Fibroblast of pulmonary artery (primary cell): ENCODE data around the gene RLIM.
A peak's percentile ranks its signal among the peaks of the same experiment; 100 is the strongest.

Experiments used
- DNase-seq: peaks from one replicate; pipeline ENCODE4 v3.0.0-alpha.2; 2010; ENCODE audit warnings: low read depth
- H3K4me3 ChIP-seq: replicated peaks from 2 replicates; pipeline ENCODE4 v1.5.1; 2011; ENCODE audit warnings: low read depth, mild to moderate bottlenecking, control low read depth, low read length, moderate library complexity
- TF ChIP-seq, protein P1 (sequence below): IDR thresholded peaks from 2 replicates; pipeline ENCODE4 v1.5.1; 2011; ENCODE audit warnings: mild to moderate bottlenecking, control low read depth, low read length, inconsistent platforms; ENCODE audit errors: missing control alignments

Gene RLIM

DNA sequence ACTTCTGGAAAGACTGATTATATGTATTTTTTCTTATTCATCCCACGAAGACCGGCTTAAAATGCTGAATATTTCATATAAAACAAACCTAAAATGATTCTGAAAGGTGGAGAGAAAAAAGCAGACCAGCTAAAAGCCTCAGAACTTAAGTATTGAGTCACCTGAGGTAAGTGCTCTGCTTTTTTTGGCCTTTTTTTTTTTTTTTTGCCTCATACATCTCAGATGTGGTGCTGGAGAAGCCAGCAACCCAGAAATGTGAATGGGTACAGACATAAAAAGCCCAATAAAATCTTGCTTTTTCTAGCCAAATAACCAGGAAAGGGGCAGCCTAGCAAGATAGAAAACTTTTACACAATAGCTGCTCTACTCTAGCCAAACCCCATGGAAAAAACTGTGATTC, 57.0 kb downstream of the RLIM start:
- TF ChIP-seq, protein P1, sequence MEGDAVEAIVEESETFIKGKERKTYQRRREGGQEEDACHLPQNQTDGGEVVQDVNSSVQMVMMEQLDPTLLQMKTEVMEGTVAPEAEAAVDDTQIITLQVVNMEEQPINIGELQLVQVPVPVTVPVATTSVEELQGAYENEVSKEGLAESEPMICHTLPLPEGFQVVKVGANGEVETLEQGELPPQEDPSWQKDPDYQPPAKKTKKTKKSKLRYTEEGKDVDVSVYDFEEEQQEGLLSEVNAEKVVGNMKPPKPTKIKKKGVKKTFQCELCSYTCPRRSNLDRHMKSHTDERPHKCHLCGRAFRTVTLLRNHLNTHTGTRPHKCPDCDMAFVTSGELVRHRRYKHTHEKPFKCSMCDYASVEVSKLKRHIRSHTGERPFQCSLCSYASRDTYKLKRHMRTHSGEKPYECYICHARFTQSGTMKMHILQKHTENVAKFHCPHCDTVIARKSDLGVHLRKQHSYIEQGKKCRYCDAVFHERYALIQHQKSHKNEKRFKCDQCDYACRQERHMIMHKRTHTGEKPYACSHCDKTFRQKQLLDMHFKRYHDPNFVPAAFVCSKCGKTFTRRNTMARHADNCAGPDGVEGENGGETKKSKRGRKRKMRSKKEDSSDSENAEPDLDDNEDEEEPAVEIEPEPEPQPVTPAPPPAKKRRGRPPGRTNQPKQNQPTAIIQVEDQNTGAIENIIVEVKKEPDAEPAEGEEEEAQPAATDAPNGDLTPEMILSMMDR: no peak
- H3K4me3 ChIP-seq: no peak overlapping the region
- DNase-seq: no peak

DNA sequence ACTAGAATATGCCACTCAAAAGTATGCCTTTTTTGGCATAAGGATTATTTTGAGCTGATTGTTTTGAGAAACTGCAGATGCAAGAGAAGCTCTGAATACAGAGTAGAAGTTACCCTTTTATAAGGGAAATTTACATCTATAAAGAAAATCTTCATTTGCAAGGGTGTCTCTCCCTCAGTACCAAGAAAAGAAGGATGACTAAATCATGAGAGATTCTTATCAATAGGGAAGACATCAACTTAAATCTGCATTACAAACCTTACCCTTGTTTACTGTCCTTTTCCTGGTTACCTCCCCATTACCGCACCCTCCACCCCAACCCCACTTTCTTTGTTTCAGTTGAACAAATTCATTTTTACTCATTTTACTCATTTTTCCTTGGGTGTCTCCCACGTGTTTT, 62.5 kb downstream of the RLIM start:
- H3K4me3 ChIP-seq: no peak overlapping the region
- DNase-seq: no peak
- TF ChIP-seq, protein P1: no peak

DNA sequence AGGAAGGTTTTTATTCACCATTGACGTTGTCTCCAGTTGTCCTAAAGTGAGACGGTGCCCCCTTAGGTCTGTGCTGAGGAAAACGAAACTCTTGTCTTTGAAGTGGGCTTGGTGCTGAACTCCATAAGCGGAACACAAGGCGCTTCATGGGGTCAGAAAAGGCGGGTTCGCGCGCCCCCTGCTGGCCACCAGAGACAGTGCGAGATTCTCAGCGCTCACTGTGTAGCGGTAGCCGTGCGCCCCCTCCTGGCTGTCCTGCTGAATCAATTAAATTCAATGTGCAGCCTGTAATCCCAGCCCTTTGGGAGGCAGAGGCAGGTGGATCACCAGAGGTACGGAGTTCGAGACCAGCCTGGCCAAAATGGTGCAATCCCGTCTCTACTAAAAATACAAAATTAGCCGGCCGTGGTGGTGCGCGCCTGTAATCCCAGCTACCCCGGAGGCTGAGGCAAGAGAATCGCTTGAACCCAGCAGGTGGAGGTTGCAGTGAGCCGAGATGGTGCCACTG, 64.1 kb downstream of the RLIM start:
- H3K4me3 ChIP-seq: peak overlapping the region; percentile 31
- DNase-seq: peak; percentile 77
- TF ChIP-seq, protein P1: peak; percentile 76

DNA sequence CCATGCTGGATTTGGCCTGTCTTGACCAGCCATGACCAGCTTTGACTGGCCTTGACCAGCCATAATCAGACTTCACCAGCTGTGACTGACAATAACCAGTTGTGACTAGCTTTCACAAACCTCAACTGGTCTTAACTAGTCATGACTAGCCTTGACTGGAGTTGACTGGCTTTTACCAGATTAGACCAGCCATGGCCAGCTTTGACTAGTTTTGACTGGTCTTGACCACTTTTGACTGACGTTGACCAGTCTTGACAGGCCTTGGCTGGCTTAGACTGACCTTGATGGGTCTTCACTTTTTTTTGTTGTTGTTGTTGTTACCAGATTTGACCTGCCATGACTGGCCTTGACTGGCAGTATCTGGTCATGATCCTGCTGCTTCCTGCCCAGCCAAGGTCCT, 67.4 kb downstream of the RLIM start:
- DNase-seq: no peak
- no peak overlapping the region for H3K4me3 ChIP-seq
- TF ChIP-seq, protein P1: no peak

DNA sequence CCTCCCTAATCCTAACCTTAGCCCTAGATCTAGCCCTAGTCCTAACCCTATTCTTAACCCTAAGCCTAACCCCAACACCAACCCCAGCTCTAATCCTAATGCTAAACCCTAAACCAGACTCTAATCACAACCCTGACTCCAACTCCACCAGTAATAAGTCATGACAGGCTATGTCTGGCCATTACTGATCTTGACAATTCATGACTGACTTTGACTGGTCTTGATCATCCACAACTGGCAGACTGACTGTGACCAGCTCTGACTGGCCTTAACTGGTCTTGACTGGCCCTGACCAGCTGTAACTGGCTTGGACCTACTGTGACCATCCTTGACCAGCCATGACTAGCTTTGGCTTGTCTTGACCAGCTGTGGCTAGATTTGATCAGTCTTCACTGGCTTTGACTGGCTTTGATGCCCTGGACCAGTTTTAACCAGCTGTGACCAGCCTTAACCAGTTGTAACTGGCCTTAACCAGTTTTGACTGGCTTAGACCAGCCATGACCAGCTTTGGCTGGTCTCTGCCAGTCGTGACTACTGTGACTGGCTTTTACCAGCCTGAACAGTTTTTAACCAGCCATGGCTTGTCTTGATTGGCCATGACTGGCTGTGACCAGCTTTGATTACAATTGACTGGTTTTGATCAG, 68.4 kb downstream of the RLIM start:
- H3K4me3 ChIP-seq: no peak overlapping the region
- DNase-seq: no peak
- TF ChIP-seq, protein P1: no peak

DNA sequence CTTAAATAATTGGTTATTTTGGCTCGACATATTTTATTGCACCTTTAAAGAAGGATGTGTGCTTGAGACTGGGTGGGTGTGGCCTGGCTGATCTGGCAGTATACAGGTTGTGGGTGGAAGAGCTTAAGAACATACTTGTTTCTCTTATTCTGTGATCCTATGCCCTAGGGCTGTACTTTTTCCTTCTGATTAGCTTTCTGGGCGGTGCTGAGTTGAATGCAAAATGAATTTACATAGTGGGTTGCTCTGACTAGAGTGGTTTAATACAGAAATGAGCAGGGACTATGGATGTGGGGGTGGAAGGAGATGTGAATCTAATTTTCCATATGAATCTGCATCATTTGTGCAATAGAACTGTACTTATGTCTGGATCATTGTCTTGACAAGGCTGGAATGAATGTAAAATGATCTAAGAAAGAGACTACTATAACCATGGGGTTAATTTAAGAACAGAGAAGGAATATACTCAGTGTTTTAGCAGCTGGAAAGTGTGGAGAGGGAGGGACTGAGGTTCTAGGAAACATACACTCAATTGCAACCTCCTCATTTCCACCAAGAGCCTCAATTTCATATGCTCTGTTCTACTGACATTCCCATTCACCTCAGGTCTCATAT, 73.7 kb downstream of the RLIM start:
- DNase-seq: no peak
- TF ChIP-seq, protein P1: no peak
- H3K4me3 ChIP-seq: no peak overlapping the region
